ENCODE measurements around the gene C12orf76. TPM values are rescaled to one million over a fixed set of nuclear protein-coding genes. Genes with fewer than 3 reads are reported as not detected.

C12orf76 gene
- total RNA-seq, 1 experiment from 2014 or later, result 29.4 TPM

DNA sequence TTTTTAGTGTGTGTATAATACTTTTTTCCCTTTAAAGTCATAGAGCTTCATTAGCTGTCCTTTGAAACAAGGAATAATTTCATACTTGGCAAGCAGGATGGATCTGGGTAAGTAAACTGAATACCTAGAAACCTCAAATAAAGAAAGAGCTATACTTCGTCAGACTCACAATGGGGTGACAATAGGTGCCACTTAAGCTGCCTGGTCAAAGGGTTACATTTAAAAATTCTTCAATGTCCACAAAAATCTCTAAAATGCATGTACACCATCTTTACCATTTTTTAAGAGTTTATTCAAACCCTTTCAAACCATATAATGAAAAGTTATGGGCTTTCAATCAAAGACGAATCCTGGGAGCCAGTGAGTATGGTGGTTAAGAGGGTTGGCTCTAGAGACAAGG lies 55.2 kb downstream of the C12orf76 start:
- TF ChIP-seq, protein P1, sequence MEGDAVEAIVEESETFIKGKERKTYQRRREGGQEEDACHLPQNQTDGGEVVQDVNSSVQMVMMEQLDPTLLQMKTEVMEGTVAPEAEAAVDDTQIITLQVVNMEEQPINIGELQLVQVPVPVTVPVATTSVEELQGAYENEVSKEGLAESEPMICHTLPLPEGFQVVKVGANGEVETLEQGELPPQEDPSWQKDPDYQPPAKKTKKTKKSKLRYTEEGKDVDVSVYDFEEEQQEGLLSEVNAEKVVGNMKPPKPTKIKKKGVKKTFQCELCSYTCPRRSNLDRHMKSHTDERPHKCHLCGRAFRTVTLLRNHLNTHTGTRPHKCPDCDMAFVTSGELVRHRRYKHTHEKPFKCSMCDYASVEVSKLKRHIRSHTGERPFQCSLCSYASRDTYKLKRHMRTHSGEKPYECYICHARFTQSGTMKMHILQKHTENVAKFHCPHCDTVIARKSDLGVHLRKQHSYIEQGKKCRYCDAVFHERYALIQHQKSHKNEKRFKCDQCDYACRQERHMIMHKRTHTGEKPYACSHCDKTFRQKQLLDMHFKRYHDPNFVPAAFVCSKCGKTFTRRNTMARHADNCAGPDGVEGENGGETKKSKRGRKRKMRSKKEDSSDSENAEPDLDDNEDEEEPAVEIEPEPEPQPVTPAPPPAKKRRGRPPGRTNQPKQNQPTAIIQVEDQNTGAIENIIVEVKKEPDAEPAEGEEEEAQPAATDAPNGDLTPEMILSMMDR (conservative IDR thresholded peaks at IDR 0.05), result no peak
- no peak for TF ChIP-seq EZH2 (IDR thresholded peaks at IDR 0.05; ENCODE audit: low read depth)
- intact Hi-C loops (cut with micrococcal nuclease; ENCODE audit: unreplicated experiment), result no loop called here
- POLR2A ChIA-PET (ENCODE audit: unreplicated experiment), result no interaction called here

GRCh38 chr12:109991586-109991985 lies 56.7 kb downstream of the C12orf76 start:
- CTCF ChIA-PET, result no interaction called here
- TF ChIP-seq EZH2 (IDR thresholded peaks at IDR 0.05; ENCODE audit: low read depth), result no peak
- TF ChIP-seq, protein P1 (conservative IDR thresholded peaks at IDR 0.05), result no peak
- Histone ChIP-seq H3K4me2 (no peak overlapping the region), H3K4me1 (replicated peaks; ENCODE audit: insufficient read depth) (peaks cover 14% of the 10 kb centered on the region), H3K9me2 (ENCODE audit: insufficient read depth) (no peaks in the 10 kb centered on the region), H2AFZ (no peak overlapping the region), H3K79me2 (ENCODE audit: low read depth) (peaks cover 33% of the 10 kb centered on the region), H3K9me3 (ENCODE audit: insufficient read depth, low read depth) (no peaks in the 10 kb centered on the region), H3K4me3 (no peak overlapping the region), H3K27me3 (ENCODE audit: insufficient read depth, low read depth) (no peaks in the 10 kb centered on the region), H3K36me3 (ENCODE audit: low read depth) (no peaks in the 10 kb centered on the region; the same call in 1 of the 2 replicates), H3F3A (ENCODE audit: insufficient read depth, low read depth) (no peaks in the 10 kb centered on the region), H4K20me1 (ENCODE audit: insufficient read depth) (no peaks in the 10 kb centered on the region), H3K27ac (no peak overlapping the region)
- intact Hi-C loops (cut with micrococcal nuclease; ENCODE audit: unreplicated experiment), result no loop called here
- DNase-seq, result no peak
- BruUV-seq (replicated peaks), result no TSS peak
- POLR2A ChIA-PET (ENCODE audit: unreplicated experiment), result no interaction called here

More for the DNA sequence above, 55.2 kb downstream of the C12orf76 start:
- no TSS peak for BruUV-seq (replicated peaks)
- H3K9me3 ChIP-seq (ENCODE audit: insufficient read depth, low read depth), result no peaks in the 10 kb centered on the region
- H4K20me1 ChIP-seq (ENCODE audit: insufficient read depth), result no peaks in the 10 kb centered on the region
- H3K4me1 ChIP-seq (replicated peaks; ENCODE audit: insufficient read depth), result peaks cover 14% of the 10 kb centered on the region
- H3K4me3 ChIP-seq, result no peak overlapping the region
- no peaks in the 10 kb centered on the region for H3K9me2 ChIP-seq (ENCODE audit: insufficient read depth)
- no peak overlapping the region for H3K4me2 ChIP-seq
- H3F3A ChIP-seq (ENCODE audit: insufficient read depth, low read depth), result no peaks in the 10 kb centered on the region
- no peak overlapping the region for H2AFZ ChIP-seq
- H3K27me3 ChIP-seq (ENCODE audit: insufficient read depth, low read depth), result no peaks in the 10 kb centered on the region
- H3K79me2 ChIP-seq (ENCODE audit: low read depth), result peaks cover 33% of the 10 kb centered on the region
- H3K27ac ChIP-seq, result no peak overlapping the region
- no peaks in the 10 kb centered on the region; the same call in 1 of the 2 replicates for H3K36me3 ChIP-seq (ENCODE audit: low read depth)
- CTCF ChIA-PET, result interaction anchor here (0.5 to 0.6 kb wide), 2 partner anchors 276 to 438 kb away, joined by 4 to 14 read pairs; no protein-coding TSS in a partner anchor
- no peak for DNase-seq

Other genes starting within 250 kb of the C12orf76 start
- 3.1 and 3.2 TPM in 2 replicates for gene TRPV4, start 215.1 kb downstream of the C12orf76 start, total RNA-seq (2021)
- gene GLTP, start 168.0 kb downstream of the C12orf76 start, total RNA-seq (2021), result 30.3 and 31.8 TPM in 2 replicates
- 17.6 and 19.2 TPM in 2 replicates for gene TCHP, start 148.2 kb downstream of the C12orf76 start, total RNA-seq (2021)
- gene GIT2, start 52.2 kb downstream of the C12orf76 start, total RNA-seq (2021), result 27.2 and 36.7 TPM in 2 replicates
- gene ANKRD13A, start 49.1 kb downstream of the C12orf76 start, total RNA-seq (2021), result 61.8 and 66.9 TPM in 2 replicates
- 12.4 and 19.3 TPM in 2 replicates for gene IFT81, start 75.8 kb upstream of the C12orf76 start, total RNA-seq (2021)
- 127 and 154 TPM in 2 replicates for gene ATP2A2, start 232.7 kb upstream of the C12orf76 start, total RNA-seq (2021)